PC-3 (cell line): ENCODE results near the gene KRTCAP2. TPM values are rescaled to one million over a fixed set of nuclear protein-coding genes. Genes with fewer than 3 reads are reported as not detected.

Source experiments
- ATAC-seq: fragments of 200-7000 bp; cut with Tn5 transposase; 2 replicates; pipeline ENCODE4 v1.9.1; 2020; ENCODE audit warnings: mild to moderate bottlenecking, moderate library complexity
- BruUV-seq: library from RNA; stranded (reverse); fragments of 400-500 nt; replicated peaks from 2 replicates; lab custom pipeline; 2021; lab: Mats Ljungman, UMichigan
- CTCF ChIA-PET: fragments of 300-600 bp; sonication (Branson Sonifier 250); formaldehyde crosslinking; loops from one replicate; lab custom pipeline; 2022; ENCODE audit warnings: antibody characterized with exemption; lab: Charles Lee
- POLR2A ChIA-PET: fragments of 300-600 bp; sonication (Branson Sonifier 250); formaldehyde crosslinking; loops from one replicate; lab custom pipeline; 2022; ENCODE audit warnings: antibody characterized with exemption; ENCODE audit not compliant: unreplicated experiment; lab: Charles Lee
- DNase-seq: peaks from one replicate; pipeline ENCODE4 v3.0.0-alpha.2; 2015
- H2AFZ ChIP-seq: fragments of 300-600 bp; sonication (generic); 2 replicates; pipeline ENCODE4 v1.6.0; 2016; ENCODE audit warnings: antibody characterized with exemption, low read length
- H3F3A ChIP-seq: fragments of 300-600 bp; sonication (generic); one replicate; pipeline ENCODE4 v1.6.0; 2017; ENCODE audit warnings: antibody characterized with exemption, low read length, control low read depth, mild to moderate bottlenecking; ENCODE audit not compliant: unreplicated experiment
- H3K27ac ChIP-seq: fragments of 300-600 bp; sonication (generic); 2 replicates; pipeline ENCODE4 v1.5.1; 2016; ENCODE audit warnings: mild to moderate bottlenecking, low read length
- H3K27me3 ChIP-seq: fragments of 300-600 bp; sonication (generic); 2 replicates; pipeline ENCODE4 v1.6.1; 2016; ENCODE audit warnings: low read length, mixed read lengths
- H3K36me3 ChIP-seq: fragments of 300-600 bp; sonication (generic); 2 replicates; pipeline ENCODE4 v1.6.1; 2016; ENCODE audit warnings: low read depth, mixed run types, low read length, mixed read lengths
- H3K4me1 ChIP-seq: fragments of 300-600 bp; sonication (generic); 2 replicates; pipeline ENCODE4 v1.5.1; 2016; ENCODE audit warnings: low read length; ENCODE audit not compliant: insufficient read depth
- H3K4me2 ChIP-seq: fragments of 300-600 bp; sonication (generic); 2 replicates; pipeline ENCODE4 v1.6.0; 2016; ENCODE audit warnings: low read length
- H3K4me3 ChIP-seq: fragments of 300-600 bp; sonication (generic); 2 replicates; pipeline ENCODE4 v1.5.1; 2016; ENCODE audit warnings: mild to moderate bottlenecking, low read length, mixed read lengths
- H3K79me2 ChIP-seq: fragments of 300-600 bp; sonication (generic); 2 replicates; pipeline ENCODE4 v1.6.1; 2017; ENCODE audit warnings: low read length, mixed read lengths
- H3K9ac ChIP-seq: fragments of 300-600 bp; sonication (generic); 2 replicates; pipeline ENCODE4 v1.6.0; 2016; ENCODE audit warnings: mild to moderate bottlenecking, low read length
- H3K9me2 ChIP-seq: fragments of 300-600 bp; sonication (generic); replicated peaks from 2 replicates; pipeline ENCODE4 v1.6.1; 2016; ENCODE audit warnings: mixed run types, low read length, mixed read lengths
- H3K9me3 ChIP-seq: fragments of 300-600 bp; sonication (generic); 2 replicates; pipeline ENCODE4 v1.6.1; 2016; ENCODE audit warnings: low read length, mixed read lengths
- H4K20me1 ChIP-seq: fragments of 300-600 bp; sonication (generic); 2 replicates; pipeline ENCODE4 v1.6.1; 2016; ENCODE audit warnings: low read length, mixed read lengths
- CTCF ChIP-seq: fragments of 300-600 bp; sonication (generic); conservative IDR thresholded peaks from 2 replicates; pipeline ENCODE4 v1.5.1; 2017; ENCODE audit warnings: antibody characterized with exemption, low read depth, mild to moderate bottlenecking, low read length
- EZH2 ChIP-seq: fragments of 300-600 bp; sonication (generic); IDR thresholded peaks from one replicate; pipeline ENCODE4 v1.6.1; 2017; ENCODE audit warnings: antibody characterized with exemption, mild to moderate bottlenecking, low read length; ENCODE audit not compliant: unreplicated experiment
- EZH2phosphoT487 ChIP-seq: fragments of 300-600 bp; sonication (generic); IDR thresholded peaks from 2 replicates; pipeline ENCODE4 v1.6.1; 2018; ENCODE audit warnings: mild to moderate bottlenecking, antibody characterized with exemption, low read length, borderline replicate concordance
- intact Hi-C: fragments of 100-400 bp; cut with micrococcal nuclease; formaldehyde crosslinking; loops from 2 replicates; pipeline ENCODE4 v1.9.0; 2023
- total RNA-seq: library from RNA; depleted of rRNA; stranded (reverse); fragments of >200 nt; gene quantifications from 2 replicates; pipeline ENCODE4 v1.2.3, GENCODE V29; 2014

The KRTCAP2 gene
- total RNA-seq, 1 experiment from 2014 or later = 241 TPM

GRCh38 chr1:155127105-155127966 lies 45.8 kb downstream of the KRTCAP2 start, which contains the start of gene EFNA1:
EFNA1 (plus strand) TSS chr1:155127876; CDS start chr1:155127978, 102 bp downstream.
- Histone ChIP-seq H3K4me1 (peaks cover 68% of the 10 kb centered on the region), H3K4me2 (peak within 1 kb of the TSS; percentile 97), H3F3A (no peaks in the 10 kb centered on the region), H3K27me3 (no peaks in the 10 kb centered on the region), H3K27ac (peak within 1 kb of the TSS; percentile 99), H3K9ac (peak within 1 kb of the TSS; percentile 95), H3K9me3 (no peaks in the 10 kb centered on the region), H4K20me1 (0 out of 2 replicates have a peak, but pooled peaks cover 6% of the 10 kb centered on the region), H3K36me3 (peaks cover 10% of the 10 kb centered on the region; the same call in 1 of the 2 replicates), H3K79me2 (peaks cover 35% of the 10 kb centered on the region), H3K9me2 (no peaks in the 10 kb centered on the region), H2AFZ (peak within 1 kb of the TSS; percentile 65), H3K4me3 (peak within 1 kb of the TSS; percentile 85)
- peak; percentile 45 for ATAC-seq
- BruUV-seq = no TSS peak
- peak; percentile 86 for DNase-seq
- CTCF ChIA-PET = interaction anchor here (1.3 kb wide), 1 partner anchor 40 kb away, joined by 5 read pairs; no protein-coding TSS in a partner anchor
- intact Hi-C loops = loop anchor here (1.0 kb wide), 1 partner anchor 8 kb away; the partner anchor contains the start of gene SLC50A1
- POLR2A ChIA-PET = no interaction called here
- TF ChIP-seq EZH2 (no peak), EZH2phosphoT487 (peak; percentile 83), CTCF (no peak)

- Histone ChIP-seq H3K36me3 (peaks cover 6% of the 10 kb centered on the region; the same call in 1 of the 2 replicates), H3K4me1 (peaks cover 66% of the 10 kb centered on the region), H3K27me3 (no peaks in the 10 kb centered on the region), H3K27ac (peak overlapping the region; percentile 99), H3K9ac (peak overlapping the region; percentile 95), H3K9me2 (no peaks in the 10 kb centered on the region), H3K4me3 (peak overlapping the region; percentile 85), H3K79me2 (peaks cover 32% of the 10 kb centered on the region), H2AFZ (peak overlapping the region; percentile 65), H4K20me1 (0 out of 2 replicates have a peak, but pooled peaks cover 6% of the 10 kb centered on the region), H3K9me3 (no peaks in the 10 kb centered on the region), H3K4me2 (peak overlapping the region; percentile 97), H3F3A (no peaks in the 10 kb centered on the region)
- ATAC-seq (peak; percentile 3), DNase-seq (no peak)
- TF ChIP-seq EZH2 = no peak
- peak; percentile 32; the same call in 1 of the 2 replicates for TF ChIP-seq CTCF
- BruUV-seq = TSS peak; percentile 18
- ChIA-PET POLR2A (no interaction called here), CTCF (interaction anchor here (0.6 kb wide), 1 partner anchor 13 kb away, joined by 8 read pairs; no protein-coding TSS in a partner anchor)
- intact Hi-C loops = loop anchor here (1.0 kb wide), 1 partner anchor 9 kb away; the partner anchor contains the start of gene SLC50A1
These were observed 46.5 kb downstream of the KRTCAP2 start for GRCh38 chr1:155126556-155127104.
